Progenitor cell of endocrine pancreas (in vitro differentiated cells): ENCODE results near the gene RPUSD4. TPM values are rescaled to one million over a fixed set of nuclear protein-coding genes. Genes with fewer than 3 reads are reported as not detected.

Experiments
- DNase-seq: peaks from one replicate; pipeline ENCODE4 v3.0.0; 2021; ENCODE audit warnings: low spot score; ENCODE audit not compliant: unreplicated experiment
- H3K27ac Mint-ChIP-seq: 2 replicates; pipeline ENCODE4 v1.8.0; 2021; ENCODE audit warnings: mild to moderate bottlenecking, moderate library complexity, mixed read lengths
- H3K27me3 Mint-ChIP-seq: 2 replicates; pipeline ENCODE4 v1.8.0; 2021; ENCODE audit warnings: mixed read lengths
- H3K36me3 Mint-ChIP-seq: 2 replicates; pipeline ENCODE4 v1.8.0; 2022; ENCODE audit warnings: mixed read lengths; ENCODE audit not compliant: insufficient read depth
- H3K4me1 Mint-ChIP-seq: 2 replicates; pipeline ENCODE4 v1.8.0; 2021; ENCODE audit warnings: low read depth, mixed read lengths
- H3K4me3 Mint-ChIP-seq: 2 replicates; pipeline ENCODE4 v1.8.0; 2021; ENCODE audit warnings: low read depth, mild to moderate bottlenecking, moderate library complexity, mixed read lengths
- H3K9me3 Mint-ChIP-seq: 2 replicates; pipeline ENCODE4 v1.8.0; 2021; ENCODE audit warnings: low read depth, mixed read lengths
- CTCF ChIP-seq: fragments of 200-600 bp; sonication (generic); IDR thresholded peaks from one replicate; pipeline ENCODE4 v1.5.0; 2021; ENCODE audit warnings: antibody characterized with exemption, mild to moderate bottlenecking; ENCODE audit not compliant: unreplicated experiment
- total RNA-seq: library from RNA; stranded (reverse); gene quantifications from 2 replicates; pipeline ENCODE4 v1.2.1, GENCODE V29; 2021

Gene RPUSD4
- total RNA-seq, 1 donor from 2014 or later = 41.0 TPM

- H3K4me1 Mint-ChIP-seq = no peaks in the 10 kb centered on the region
- H3K36me3 Mint-ChIP-seq = peaks cover 9% of the 10 kb centered on the region
- no peaks in the 10 kb centered on the region for H3K9me3 Mint-ChIP-seq
- no peak overlapping the region for H3K27ac Mint-ChIP-seq
- no peak for DNase-seq
- no peak for TF ChIP-seq CTCF
- no peaks in the 10 kb centered on the region for H3K27me3 Mint-ChIP-seq
- no peak overlapping the region for H3K4me3 Mint-ChIP-seq
These were observed 28.5 kb downstream of the RPUSD4 start for GRCh38 chr11:126182787-126183445.

- Mint-ChIP-seq H3K9me3 (no peaks in the 10 kb centered on the region), H3K27ac (no peak overlapping the region)
- DNase-seq = no peak
These were observed 29.3 kb downstream of the RPUSD4 start for GRCh38 chr11:126181939-126182730.

DNA sequence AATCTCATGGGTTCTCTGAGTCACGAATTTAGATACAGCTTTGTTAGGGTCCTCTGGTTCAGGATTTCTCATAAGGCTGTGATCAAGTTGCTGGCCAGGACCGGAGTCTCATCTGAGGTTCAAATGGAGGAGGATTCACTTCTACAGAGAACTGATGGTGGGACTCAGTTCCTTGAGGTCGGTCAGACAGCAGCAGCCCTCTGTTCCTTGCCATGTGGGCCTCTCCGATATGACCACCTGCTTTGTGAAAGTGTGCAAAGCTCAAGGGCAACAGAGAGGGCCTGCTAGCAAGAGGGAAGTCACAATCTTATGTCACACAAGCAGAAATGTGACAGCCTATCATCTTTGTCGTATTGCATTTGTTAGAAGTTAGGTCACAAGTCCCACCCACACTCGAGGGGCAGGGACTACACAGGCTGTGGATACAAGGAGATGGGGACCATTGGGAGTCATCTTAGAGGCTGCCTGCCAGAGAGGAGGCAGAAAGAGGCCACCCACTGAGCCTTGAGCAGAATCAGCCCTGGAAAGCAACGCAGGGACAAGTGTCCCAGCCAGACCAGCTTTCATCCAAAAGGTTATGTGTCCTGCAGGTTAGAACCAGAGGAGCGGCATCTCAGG, 34.5 kb downstream of the RPUSD4 start:
- no peaks in the 10 kb centered on the region for H3K27me3 Mint-ChIP-seq
- no peak overlapping the region for H3K27ac Mint-ChIP-seq
- H3K9me3 Mint-ChIP-seq = no peaks in the 10 kb centered on the region
- no peak for TF ChIP-seq CTCF
- H3K4me3 Mint-ChIP-seq = no peak overlapping the region
- H3K36me3 Mint-ChIP-seq = peaks cover 6% of the 10 kb centered on the region
- no peak for DNase-seq
- no peaks in the 10 kb centered on the region for H3K4me1 Mint-ChIP-seq

More at GRCh38 chr11:126181939-126182730, 29.3 kb downstream of the RPUSD4 start:
- H3K4me1 Mint-ChIP-seq = no peaks in the 10 kb centered on the region
- H3K4me3 Mint-ChIP-seq = no peak overlapping the region
- H3K27me3 Mint-ChIP-seq = no peaks in the 10 kb centered on the region
- TF ChIP-seq CTCF = no peak
- peaks cover 8% of the 10 kb centered on the region for H3K36me3 Mint-ChIP-seq

DNA sequence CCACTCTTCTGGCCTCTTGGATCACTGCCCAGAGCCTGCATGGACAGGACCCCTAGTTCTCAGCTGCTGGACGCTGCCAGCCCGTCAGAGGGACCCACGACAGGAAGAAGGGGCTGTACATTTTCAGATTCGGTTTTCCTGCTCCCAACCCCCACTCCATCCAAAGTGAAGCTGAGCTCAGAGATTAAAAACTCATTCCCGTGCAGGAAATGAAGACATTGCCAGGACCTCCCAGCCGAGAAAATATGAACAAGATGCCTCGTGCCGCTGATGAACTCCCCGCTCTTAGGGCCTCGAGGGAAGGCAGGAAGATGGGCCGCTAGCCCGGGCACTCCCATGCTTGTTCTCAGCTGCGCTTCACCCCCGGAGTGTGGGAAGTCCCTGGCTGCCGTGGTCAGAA, 36.1 kb downstream of the RPUSD4 start:
- DNase-seq = no peak
- Mint-ChIP-seq H3K27me3 (no peaks in the 10 kb centered on the region), H3K4me3 (no peak overlapping the region), H3K27ac (no peak overlapping the region), H3K9me3 (no peaks in the 10 kb centered on the region), H3K36me3 (peaks cover 3% of the 10 kb centered on the region), H3K4me1 (no peaks in the 10 kb centered on the region)
- TF ChIP-seq CTCF = no peak

GRCh38 chr11:126174816-126175215, 36.6 kb downstream of the RPUSD4 start:
- H3K27ac Mint-ChIP-seq = no peak overlapping the region
- TF ChIP-seq CTCF = no peak

More at GRCh38 chr11:126174816-126175215, 36.6 kb downstream of the RPUSD4 start:
- Mint-ChIP-seq H3K9me3 (no peaks in the 10 kb centered on the region), H3K4me3 (no peak overlapping the region), H3K4me1 (no peaks in the 10 kb centered on the region), H3K36me3 (no peaks in the 10 kb centered on the region), H3K27me3 (no peaks in the 10 kb centered on the region)
- no peak for DNase-seq
